SK-N-MC (cell line): Measurements from ENCODE around the gene GPSM3.

ENCODE experiments used
- DNase-seq: peaks from one replicate; pipeline ENCODE4 v3.0.0-alpha.2; 2011; ENCODE audit warnings: low read depth, low spot score
- H3K27ac ChIP-seq: fragments of 200-600 bp; sonication (generic); 2 replicates; pipeline ENCODE4 v1.5.1; 2016; ENCODE audit warnings: mixed run types
- H3K36me3 ChIP-seq: fragments of 200-600 bp; sonication (generic); 2 replicates; pipeline ENCODE4 v1.6.1; 2017; ENCODE audit warnings: antibody characterized with exemption, low read length, mixed read lengths; ENCODE audit not compliant: insufficient read depth
- H3K4me3 ChIP-seq: fragments of 200-600 bp; sonication (generic); 2 replicates; pipeline ENCODE4 v1.5.1; 2016
- H3K9ac ChIP-seq: fragments of 200-600 bp; sonication (generic); 2 replicates; pipeline ENCODE4 v1.8.0; 2017; ENCODE audit warnings: mixed run types, mixed read lengths; ENCODE audit not compliant: insufficient read length
- H3K9me3 ChIP-seq: fragments of 200-600 bp; sonication (generic); 2 replicates; pipeline ENCODE4 v1.6.1; 2017; ENCODE audit warnings: low read depth, mild to moderate bottlenecking, antibody characterized with exemption, low read length, moderate library complexity, mixed read lengths
- EZH2 ChIP-seq: fragments of 200-600 bp; sonication (generic); IDR thresholded peaks from one replicate; pipeline ENCODE4 v1.6.1; 2017; ENCODE audit warnings: antibody characterized with exemption
- FOXP2 ChIP-seq: optimal IDR thresholded peaks from 2 replicates; pipeline ENCODE3; 2011; ENCODE audit warnings: mild to moderate bottlenecking, moderate library complexity; ENCODE audit not compliant: insufficient read depth; ENCODE audit errors: extremely low read length, control extremely low read depth
- POLR2AphosphoS5 ChIP-seq: IDR thresholded peaks from 2 replicates; pipeline ENCODE4 v1.6.1; 2012; ENCODE audit warnings: mild to moderate bottlenecking, low read depth, low read length, borderline replicate concordance

Gene GPSM3

DNA sequence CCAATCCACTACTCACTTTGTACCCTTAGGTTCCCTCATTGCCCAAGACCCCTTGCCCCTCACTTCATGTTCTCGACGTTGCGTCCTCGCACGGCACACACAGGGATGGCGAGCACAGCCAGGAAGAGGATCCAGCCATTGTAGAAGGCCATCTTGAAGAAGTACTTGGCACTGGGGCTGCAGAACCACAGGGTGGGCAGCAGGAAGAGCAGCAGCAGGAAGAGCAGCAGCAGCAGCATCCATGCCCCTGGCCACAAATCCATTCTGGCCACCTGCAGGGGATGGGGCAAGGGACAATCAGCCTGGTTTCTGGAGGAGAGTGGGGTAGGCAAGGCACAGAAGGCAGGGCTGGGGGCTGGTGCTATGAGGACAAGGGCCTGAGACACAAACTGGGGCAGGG is 21.2 kb downstream of the GPSM3 start:
- peaks cover 45% of the 10 kb centered on the region for H3K36me3 ChIP-seq
- no peaks in the 10 kb centered on the region for H3K9me3 ChIP-seq
- H3K9ac ChIP-seq: no peak overlapping the region
- H3K4me3 ChIP-seq: no peak overlapping the region
- no peak for TF ChIP-seq POLR2AphosphoS5
- H3K27ac ChIP-seq: no peak overlapping the region
- no peak for DNase-seq

DNA sequence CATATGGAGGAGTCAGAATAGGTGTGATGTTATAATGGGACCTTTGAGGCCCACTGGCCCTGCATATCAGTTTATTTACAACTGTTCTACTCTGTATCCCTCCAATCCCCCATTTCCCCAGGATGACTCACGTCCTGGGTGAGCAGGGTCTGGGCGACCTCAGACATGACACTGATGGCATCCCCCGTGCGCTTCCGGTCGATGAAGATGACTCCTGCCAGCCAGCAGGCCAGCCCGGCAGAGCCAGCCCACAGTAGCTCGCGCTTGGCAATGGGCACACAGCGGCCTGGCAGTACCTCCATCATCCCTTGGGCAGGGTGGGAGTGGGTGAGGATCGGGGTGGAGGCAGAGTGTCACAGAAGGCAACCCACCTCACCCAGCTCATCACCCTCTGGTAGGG is 22.1 kb downstream of the GPSM3 start:
- Histone ChIP-seq H3K4me3 (no peak overlapping the region), H3K9ac (no peak overlapping the region), H3K27ac (no peak overlapping the region), H3K36me3 (peaks cover 45% of the 10 kb centered on the region), H3K9me3 (no peaks in the 10 kb centered on the region)
- no peak for TF ChIP-seq POLR2AphosphoS5
- no peak for TF ChIP-seq FOXP2
- no peak for TF ChIP-seq EZH2
- no peak for DNase-seq

DNA sequence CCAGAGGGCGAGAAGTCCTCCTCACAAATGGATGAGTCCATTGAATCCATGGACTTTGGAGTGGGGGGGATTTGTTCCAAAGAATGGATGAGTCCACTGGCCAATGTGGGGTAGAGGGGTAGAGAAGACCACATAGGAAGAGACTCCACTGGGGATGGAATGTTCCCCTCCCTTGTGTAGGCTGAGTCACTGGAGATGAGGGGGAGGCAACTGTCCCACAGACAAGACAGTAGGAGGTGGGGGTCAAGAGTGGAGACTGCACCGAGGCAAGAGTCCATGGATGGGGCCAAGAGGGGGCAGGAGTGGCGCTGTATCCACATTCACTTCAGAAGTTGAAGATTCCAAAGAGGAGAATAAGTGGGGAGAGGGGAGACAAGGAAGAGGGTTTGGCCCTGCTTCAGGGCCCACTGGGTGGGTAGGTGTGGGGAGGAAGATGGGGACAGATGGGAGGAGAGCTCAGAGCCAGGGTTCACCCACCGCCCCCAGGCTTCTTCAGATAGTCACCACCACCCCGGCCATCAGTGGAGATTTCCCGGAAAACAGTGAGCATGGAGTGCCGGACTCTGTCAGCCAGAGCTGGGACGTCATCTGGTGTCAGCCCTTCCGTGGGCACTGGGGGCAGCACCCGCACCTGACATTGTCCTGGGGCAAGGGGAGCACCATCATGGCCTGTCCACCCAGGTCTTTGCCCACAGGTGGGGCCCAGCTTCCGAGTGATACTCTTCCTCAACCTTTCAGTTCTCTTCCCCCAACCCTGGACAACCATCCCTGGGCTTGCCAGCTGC is 23.4 kb downstream of the GPSM3 start:
- no peak overlapping the region for H3K27ac ChIP-seq
- no peak overlapping the region for H3K9ac ChIP-seq
- no peak overlapping the region for H3K4me3 ChIP-seq
- peaks cover 45% of the 10 kb centered on the region for H3K36me3 ChIP-seq
- TF ChIP-seq FOXP2: no peak
- peak; percentile 15; the same call in 1 of the 2 replicates for TF ChIP-seq POLR2AphosphoS5
- DNase-seq: no peak
- H3K9me3 ChIP-seq: no peaks in the 10 kb centered on the region

DNA sequence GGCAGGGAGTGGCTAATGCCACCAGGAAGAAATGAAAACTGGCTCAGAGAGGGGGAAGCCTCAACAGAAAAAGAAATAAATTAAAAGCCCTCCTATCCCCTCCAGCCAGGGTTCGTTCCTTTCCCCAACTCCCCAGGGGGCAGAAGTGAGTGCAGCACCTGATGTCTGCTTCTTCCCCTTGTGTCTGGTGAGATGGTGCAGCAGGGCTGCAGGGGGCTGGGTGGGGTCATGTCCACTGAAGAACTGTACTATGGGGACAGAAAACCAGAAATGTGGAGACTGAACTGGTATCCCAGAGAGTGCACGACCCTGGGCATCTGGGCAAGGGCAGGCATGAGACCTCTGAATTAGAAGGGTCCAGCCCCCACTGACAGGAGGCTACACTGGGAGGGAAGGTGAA is 24.1 kb downstream of the GPSM3 start:
- Histone ChIP-seq H3K27ac (0 out of 2 replicates have a peak overlapping the region, but pooled peaks have one; percentile 22), H3K4me3 (no peak overlapping the region), H3K36me3 (peaks cover 45% of the 10 kb centered on the region), H3K9ac (no peak overlapping the region), H3K9me3 (no peaks in the 10 kb centered on the region)
- no peak for TF ChIP-seq EZH2
- no peak for TF ChIP-seq POLR2AphosphoS5
- TF ChIP-seq FOXP2: no peak
- DNase-seq: no peak

DNA sequence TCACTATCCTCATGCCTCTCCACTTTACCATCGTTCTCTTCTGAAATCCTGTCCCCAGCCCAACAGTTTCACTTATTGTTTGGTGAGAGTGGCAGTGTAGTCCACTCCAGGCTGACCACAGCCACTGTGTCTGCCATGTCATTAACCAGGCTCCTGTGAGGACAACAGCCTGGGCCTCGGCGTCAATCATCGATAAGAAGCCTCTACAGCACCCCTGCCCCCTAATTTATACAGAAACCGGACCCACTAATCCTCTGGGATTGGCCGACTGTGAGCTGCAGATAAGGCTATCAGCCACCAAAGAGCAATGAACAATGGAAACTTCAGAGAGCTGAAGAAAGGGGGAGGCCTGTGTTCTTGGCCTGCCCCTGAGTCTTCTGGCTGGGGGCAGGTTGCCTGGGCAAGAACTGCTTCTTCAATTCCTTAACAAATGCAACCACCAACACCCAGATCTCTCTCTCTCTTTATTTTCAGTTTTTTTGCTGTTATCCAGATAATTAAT is 24.6 kb downstream of the GPSM3 start:
- H3K9ac ChIP-seq: no peak overlapping the region
- no peak for TF ChIP-seq FOXP2
- no peak for TF ChIP-seq POLR2AphosphoS5
- TF ChIP-seq EZH2: no peak
- no peaks in the 10 kb centered on the region for H3K9me3 ChIP-seq
- no peak for DNase-seq
- H3K4me3 ChIP-seq: no peak overlapping the region
- H3K36me3 ChIP-seq: peaks cover 47% of the 10 kb centered on the region
- H3K27ac ChIP-seq: peak overlapping the region; percentile 22; the same call in 1 of the 2 replicates

DNA sequence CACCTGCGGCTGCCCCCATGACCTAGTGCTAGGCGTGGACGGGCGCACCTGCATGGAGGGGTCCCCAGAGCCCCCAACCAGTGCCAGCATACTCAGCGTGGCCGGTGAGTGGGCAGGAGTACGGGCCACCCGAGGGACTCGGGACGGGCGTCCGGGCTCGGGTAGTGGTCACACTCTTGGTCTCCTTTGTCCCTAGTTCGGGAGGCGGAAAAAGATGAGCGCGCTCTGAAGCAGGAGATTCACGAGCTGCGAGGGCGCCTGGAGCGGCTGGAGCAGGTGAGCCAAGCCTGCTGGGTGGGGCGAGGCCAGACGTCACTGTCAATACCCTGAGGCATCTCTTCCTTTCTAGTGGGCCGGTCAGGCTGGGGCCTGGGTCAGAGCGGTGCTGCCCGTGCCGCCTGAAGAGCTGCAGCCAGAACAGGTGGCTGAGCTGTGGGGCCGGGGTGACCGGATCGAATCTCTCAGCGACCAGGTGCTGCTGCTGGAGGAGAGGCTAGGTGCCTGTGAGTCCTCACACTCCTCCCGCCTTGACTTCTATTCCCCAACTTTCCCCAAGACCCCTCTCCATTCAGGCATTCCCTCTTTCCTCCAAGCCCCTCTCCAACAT is 25.2 kb downstream of the GPSM3 start:
- Histone ChIP-seq H3K9me3 (no peaks in the 10 kb centered on the region), H3K27ac (no peak overlapping the region), H3K9ac (no peak overlapping the region), H3K36me3 (peaks cover 48% of the 10 kb centered on the region), H3K4me3 (no peak overlapping the region)
- TF ChIP-seq POLR2AphosphoS5 (no peak), FOXP2 (no peak), EZH2 (no peak)
- DNase-seq: no peak

DNA sequence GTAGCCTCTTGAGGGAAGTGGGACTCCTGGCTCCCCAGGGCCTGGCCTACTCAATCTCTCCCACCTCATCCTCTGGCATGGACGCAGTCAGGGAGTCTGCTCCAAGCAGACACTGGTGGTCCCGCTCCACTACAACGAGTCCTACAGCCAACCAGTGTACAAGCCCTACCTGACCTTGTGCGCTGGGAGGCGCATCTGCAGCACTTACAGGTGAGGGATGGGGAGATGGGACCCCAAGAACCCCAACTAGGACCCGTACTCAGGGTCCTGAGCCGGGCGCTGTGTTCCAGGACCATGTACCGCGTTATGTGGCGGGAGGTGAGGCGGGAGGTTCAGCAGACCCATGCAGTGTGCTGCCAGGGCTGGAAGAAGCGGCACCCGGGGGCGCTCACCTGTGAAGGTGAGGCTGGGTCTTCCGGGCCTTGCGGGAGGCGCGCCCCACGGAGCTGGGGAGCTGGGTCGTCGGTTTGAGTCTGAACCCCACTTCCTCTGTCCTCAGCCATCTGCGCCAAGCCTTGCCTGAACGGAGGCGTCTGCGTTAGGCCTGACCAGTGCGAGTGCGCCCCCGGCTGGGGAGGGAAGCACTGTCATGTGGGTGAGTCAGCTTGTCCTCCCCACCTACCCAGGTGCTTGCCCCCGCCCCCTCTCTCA is 25.9 kb downstream of the GPSM3 start:
- TF ChIP-seq POLR2AphosphoS5: peak; percentile 1; the same call in 1 of the 2 replicates
- TF ChIP-seq FOXP2: no peak
- H3K9me3 ChIP-seq: no peaks in the 10 kb centered on the region
- no peak overlapping the region for H3K9ac ChIP-seq
- peaks cover 47% of the 10 kb centered on the region for H3K36me3 ChIP-seq
- H3K27ac ChIP-seq: no peak overlapping the region
- no peak for DNase-seq
- H3K4me3 ChIP-seq: no peak overlapping the region

DNA sequence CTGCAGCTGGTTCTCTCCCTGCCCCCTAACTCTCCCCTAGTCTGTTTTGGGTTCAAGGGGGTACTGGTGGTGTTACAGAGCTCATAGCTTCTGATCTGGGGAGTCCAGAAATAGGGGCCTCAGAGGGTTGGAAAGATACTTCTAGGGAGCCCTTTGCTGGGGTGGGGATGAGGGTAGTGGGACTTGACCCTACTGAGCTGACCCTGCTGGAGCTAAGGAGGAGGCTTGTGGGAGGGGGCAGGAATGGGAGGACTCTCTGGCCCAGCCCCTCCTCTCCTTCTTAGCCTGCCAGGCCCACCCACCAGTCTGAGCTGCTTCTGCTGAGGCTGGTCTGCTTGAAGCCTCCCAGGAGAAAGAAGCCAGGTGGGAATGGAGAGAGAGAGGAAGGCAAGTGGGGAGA is 28.1 kb downstream of the GPSM3 start, which contains the start of gene EGFL8:
TSS of gene EGFL8 (plus strand) at position 301 of the 400 bp plus-strand sequence. CDS start 1,571 bp downstream, outside the sequence.
- no peak for DNase-seq
- Histone ChIP-seq H3K27ac (no peak within 1 kb of the TSS), H3K36me3 (peaks cover 26% of the 10 kb centered on the region; the same call in 1 of the 2 replicates)

More for the DNA sequence above, 28.1 kb downstream of the GPSM3 start, which contains the start of gene EGFL8:
- H3K4me3 ChIP-seq: no peak within 1 kb of the TSS
- TF ChIP-seq POLR2AphosphoS5 (no peak), EZH2 (no peak), FOXP2 (no peak)
- peak within 1 kb of the TSS; percentile 20 for H3K9ac ChIP-seq
- no peaks in the 10 kb centered on the region for H3K9me3 ChIP-seq
